Measurements from ENCODE around the gene EHMT1. TPM values are rescaled to one million over a fixed set of nuclear protein-coding genes. Genes with fewer than 3 reads are reported as not detected.
A peak's percentile ranks its signal among the peaks of the same experiment; 100 is the strongest.

Gene EHMT1
- total RNA-seq, 1 donor from 2014 or later, result 45.3 TPM

- FAIRE-seq (peak; percentile 91), DNase-seq (ENCODE audit: low read depth) (no peak)
- no peak overlapping the region for H3K4me3 ChIP-seq (ENCODE audit: low read depth, low read length)
- H3K27me3 ChIP-seq (ENCODE audit: control insufficient read depth, insufficient read depth, low read length), result no peaks in the 10 kb centered on the region
- no peak for TF ChIP-seq CTCF (IDR thresholded peaks at IDR 0.05; ENCODE audit: insufficient read depth, low read length, severe bottlenecking)
- H3K36me3 ChIP-seq (ENCODE audit: control insufficient read depth, insufficient read depth, low read length), result peaks cover 24% of the 10 kb centered on the region
Measured at GRCh38 chr9:137588311-137588710, 30.5 kb upstream of the EHMT1 start.

- no peak for FAIRE-seq
- H3K36me3 ChIP-seq (ENCODE audit: control insufficient read depth, insufficient read depth, low read length), result peaks cover 24% of the 10 kb centered on the region
Measured at GRCh38 chr9:137588891-137589290, 29.9 kb upstream of the EHMT1 start.

GRCh38 chr9:137589441-137590122 lies 29.2 kb upstream of the EHMT1 start:
- DNase-seq (ENCODE audit: low read depth) (no peak), FAIRE-seq (no peak)
- Histone ChIP-seq H3K4me3 (ENCODE audit: low read depth, low read length) (peak overlapping the region; percentile 65), H3K27me3 (ENCODE audit: control insufficient read depth, insufficient read depth, low read length) (no peaks in the 10 kb centered on the region), H3K36me3 (ENCODE audit: control insufficient read depth, insufficient read depth, low read length) (peaks cover 22% of the 10 kb centered on the region)
- TF ChIP-seq CTCF (IDR thresholded peaks at IDR 0.05; ENCODE audit: insufficient read depth, low read length, severe bottlenecking), result no peak

More at GRCh38 chr9:137588891-137589290, 29.9 kb upstream of the EHMT1 start:
- TF ChIP-seq CTCF (IDR thresholded peaks at IDR 0.05; ENCODE audit: insufficient read depth, low read length, severe bottlenecking), result no peak
- Histone ChIP-seq H3K27me3 (ENCODE audit: control insufficient read depth, insufficient read depth, low read length) (no peaks in the 10 kb centered on the region), H3K4me3 (ENCODE audit: low read depth, low read length) (no peak overlapping the region)
- no peak for DNase-seq (ENCODE audit: low read depth)

GRCh38 chr9:137590123-137590468 lies 28.7 kb upstream of the EHMT1 start:
- Histone ChIP-seq H3K36me3 (ENCODE audit: control insufficient read depth, insufficient read depth, low read length) (peaks cover 22% of the 10 kb centered on the region), H3K27me3 (ENCODE audit: control insufficient read depth, insufficient read depth, low read length) (no peaks in the 10 kb centered on the region), H3K4me3 (ENCODE audit: low read depth, low read length) (peak overlapping the region; percentile 65)
- DNase-seq (ENCODE audit: low read depth) (no peak), FAIRE-seq (no peak)
- TF ChIP-seq CTCF (IDR thresholded peaks at IDR 0.05; ENCODE audit: insufficient read depth, low read length, severe bottlenecking), result no peak

GRCh38 chr9:137590469-137591383 lies 28.1 kb upstream of the EHMT1 start, which contains the start of gene ZMYND19:
Gene ZMYND19, minus strand, starts transcription at chr9:137590512. Its CDS starts 249 bp downstream, at chr9:137590263.
- Histone ChIP-seq H3K36me3 (ENCODE audit: control insufficient read depth, insufficient read depth, low read length) (peaks cover 18% of the 10 kb centered on the region), H3K27me3 (ENCODE audit: control insufficient read depth, insufficient read depth, low read length) (no peaks in the 10 kb centered on the region), H3K4me3 (ENCODE audit: low read depth, low read length) (peak within 1 kb of the TSS; percentile 76)
- peak; percentile 49 for DNase-seq (ENCODE audit: low read depth)
- no peak for TF ChIP-seq CTCF (IDR thresholded peaks at IDR 0.05; ENCODE audit: insufficient read depth, low read length, severe bottlenecking)
- FAIRE-seq, result no peak

All from bronchial epithelial cell (primary cell).